Esophagus squamous epithelium (tissue), 5 donors: Measurements from ENCODE around the gene CHMP1B. TPM values are rescaled to one million over a fixed set of nuclear protein-coding genes. Genes with fewer than 3 reads are reported as not detected.

Experiments used
- DNase-seq: peaks from one replicate; lab custom pipeline; 2025; lab: John Stamatoyannopoulos, UW
- H3K27ac ChIP-seq, 4 donors: fragments of 200-600 bp; sonication (generic); one replicate each; pipeline ENCODE4 v1.5.1; 2016 to 2019; ENCODE audit warnings: mild to moderate bottlenecking in 1 of 4
- H3K27me3 ChIP-seq, 4 donors: fragments of 200-600 bp; sonication (generic); 1 replicate in 3 of 4; 2 replicates in 1 of 4; pipeline versions ENCODE4 v1.5.1 to v1.6.0; 2017 to 2021; ENCODE audit warnings: antibody characterized with exemption in 1 of 4
- H3K36me3 ChIP-seq, 3 donors: fragments of 200-600 bp; sonication (generic); one replicate each; pipeline ENCODE4 v1.5.1; 2016 to 2019
- H3K4me1 ChIP-seq, 3 donors: fragments of 200-600 bp; sonication (generic); one replicate each; pipeline ENCODE4 v1.5.1; 2017 to 2019
- H3K4me3 ChIP-seq, 4 donors: fragments of 200-600 bp; sonication (generic); 1 replicate in 3 of 4; 2 replicates in 1 of 4; pipeline ENCODE4 v1.5.1; 2016 to 2019; ENCODE audit warnings: mild to moderate bottlenecking in 2 of 4, moderate library complexity in 1 of 4
- H3K9me3 ChIP-seq, 3 donors: fragments of 200-600 bp; sonication (generic); one replicate each; pipeline ENCODE4 v1.5.1; 2016 to 2019
- CTCF ChIP-seq, 6 experiments: fragments of 450-650 bp in 4 of 6; fragments of 200-600 bp in 2 of 6; sonication (generic) in 2 of 6; IDR thresholded peaks; one replicate each; pipeline ENCODE4 v1.5.1; 2016 to 2019; ENCODE audit warnings: antibody characterized with exemption in 6 of 6, mild to moderate bottlenecking in 4 of 6, moderate library complexity in 4 of 6
- POLR2A ChIP-seq, 4 donors: fragments of 450-650 bp; IDR thresholded peaks; one replicate each; pipeline ENCODE4 v1.6.1; 2017; ENCODE audit warnings: antibody characterized with exemption in 4 of 4, mild to moderate bottlenecking in 4 of 4, moderate library complexity in 3 of 4
- WGBS, 2 donors: methylation state at CpG; one replicate each; pipeline ENCODE4 v1.1.5; 2018; 5-methylcytosine and 5-hydroxymethylcytosine counted together
- intact Hi-C: fragments of 100-400 bp; cut with DNase I; formaldehyde crosslinking; loops from one replicate; pipeline ENCODE4 v1.15.0; 2022
- total RNA-seq, 4 donors: library from RNA; depleted of rRNA; stranded (reverse); fragments of >200 nt; gene quantifications; one replicate each; pipeline ENCODE4 v1.1.0, GENCODE V29; 2016
- donor health status: DM: yes; HTN: yes; CAD: no.

CHMP1B gene
- 10 to 100 TPM; 35.3 to 48.3 (median 42.3) TPM for total RNA-seq

GRCh38 chr18:11851146-11851805 is at the start of gene CHMP1B:
Gene CHMP1B, plus strand, starts transcription at chr18:11851413. Its CDS starts 99 bp downstream, at chr18:11851512.
- peaks cover 0 to 15% (median 0%) of the 10 kb centered on the region in 3 donors for H3K36me3 ChIP-seq
- DNase-seq, result peak; percentile 86
- WGBS, 2 donors, result 0% methylated on average over 14 to 20 of the region's 53 CpGs
- no peaks in the 10 kb centered on the region for H3K9me3 ChIP-seq
- peak in 3 of 6 experiments; percentile 16 to 35 (median 26) for TF ChIP-seq CTCF (IDR thresholded peaks at IDR 0.05)
- TF ChIP-seq POLR2A (IDR thresholded peaks at IDR 0.05), result peak in 3 of 4 donors; percentile 97 to 100 (median 99)
- H3K27me3 ChIP-seq, result no peaks in the 10 kb centered on the region
- H3K27ac ChIP-seq, result peak within 1 kb of the TSS; percentile 95 to 98 (median 96)
- intact Hi-C loops, result loop anchor here (10.0 kb wide), 1 partner anchor 184 kb away; no protein-coding TSS in a partner anchor
- H3K4me3 ChIP-seq, result peak within 1 kb of the TSS; percentile 70 to 87 (median 80)
- H3K4me1 ChIP-seq, result peaks cover 0 to 49% (median 25%) of the 10 kb centered on the region in 3 donors

- no peaks in the 10 kb centered on the region for H3K4me1 ChIP-seq
- TF ChIP-seq CTCF (IDR thresholded peaks at IDR 0.05) (no peak), POLR2A (IDR thresholded peaks at IDR 0.05) (no peak)
- intact Hi-C loops, result no loop called here
Observed at GRCh38 chr18:11801573-11801972, 49.6 kb upstream of the CHMP1B start.

GRCh38 chr18:11802158-11802557 is 49.1 kb upstream of the CHMP1B start:
- Histone ChIP-seq H3K36me3 (no peaks in the 10 kb centered on the region), H3K27me3 (no peaks in the 10 kb centered on the region), H3K4me3 (no peak overlapping the region), H3K4me1 (no peaks in the 10 kb centered on the region), H3K27ac (no peak overlapping the region), H3K9me3 (no peaks in the 10 kb centered on the region)
- no peak for DNase-seq
- TF ChIP-seq CTCF (IDR thresholded peaks at IDR 0.05) (no peak), POLR2A (IDR thresholded peaks at IDR 0.05) (no peak)
- 90 to 96% methylated on average over 6 of the region's 6 CpGs for WGBS, 2 donors
- intact Hi-C loops, result no loop called here

More at GRCh38 chr18:11801573-11801972, 49.6 kb upstream of the CHMP1B start:
- no peak for DNase-seq
- Histone ChIP-seq H3K4me3 (no peak overlapping the region), H3K27ac (no peak overlapping the region), H3K27me3 (no peaks in the 10 kb centered on the region), H3K9me3 (no peaks in the 10 kb centered on the region), H3K36me3 (no peaks in the 10 kb centered on the region)
- 79 to 86% methylated on average over 4 of the region's 4 CpGs for WGBS, 2 donors

- H3K4me1 ChIP-seq, result no peaks in the 10 kb centered on the region
- no peaks in the 10 kb centered on the region for H3K9me3 ChIP-seq
- DNase-seq, result no peak
- no peaks in the 10 kb centered on the region for H3K36me3 ChIP-seq
- 87 to 91% methylated on average over 10 of the region's 10 CpGs for WGBS, 2 donors
- H3K4me3 ChIP-seq, result no peak overlapping the region
- H3K27ac ChIP-seq, result no peak overlapping the region
- H3K27me3 ChIP-seq, result no peaks in the 10 kb centered on the region
- TF ChIP-seq POLR2A (IDR thresholded peaks at IDR 0.05) (no peak), CTCF (IDR thresholded peaks at IDR 0.05) (no peak)
- intact Hi-C loops, result no loop called here
Observed at GRCh38 chr18:11802586-11802985, 48.6 kb upstream of the CHMP1B start.

GRCh38 chr18:11807233-11807632 is 44.0 kb upstream of the CHMP1B start:
- Histone ChIP-seq H3K27me3 (no peaks in the 10 kb centered on the region), H3K4me1 (no peaks in the 10 kb centered on the region), H3K9me3 (no peaks in the 10 kb centered on the region), H3K36me3 (no peaks in the 10 kb centered on the region), H3K27ac (no peak overlapping the region), H3K4me3 (no peak overlapping the region)
- no peak for DNase-seq
- 87 to 91% methylated on average over 7 of the region's 7 CpGs for WGBS, 2 donors
- intact Hi-C loops, result no loop called here
- TF ChIP-seq POLR2A (IDR thresholded peaks at IDR 0.05), result no peak
- no peak for TF ChIP-seq CTCF (IDR thresholded peaks at IDR 0.05)
